OCI-LY7 (cell line): ENCODE results near the gene USP43. TPM values are rescaled to one million over a fixed set of nuclear protein-coding genes. Genes with fewer than 3 reads are reported as not detected.

Experiments
- BruUV-seq: library from RNA; stranded (reverse); fragments of 400-500 nt; replicated peaks from 2 replicates; lab custom pipeline; 2021; lab: Mats Ljungman, UMichigan
- CTCF ChIA-PET: fragments of 300-600 bp; sonication (Branson Sonifier 250); formaldehyde crosslinking; loops from one replicate; lab custom pipeline; 2022; ENCODE audit warnings: antibody characterized with exemption; ENCODE audit not compliant: unreplicated experiment; lab: Charles Lee
- POLR2A ChIA-PET: fragments of 300-600 bp; sonication (Branson Sonifier 250); formaldehyde crosslinking; loops from one replicate; lab custom pipeline; 2022; ENCODE audit warnings: antibody characterized with exemption; lab: Charles Lee
- DNase-seq: peaks from one replicate; pipeline ENCODE4 v3.0.0-alpha.2; 2015; ENCODE audit warnings: low spot score
- H2AFZ ChIP-seq: fragments of 200-600 bp; sonication (generic), shearing (Covaris generic); 2 replicates; pipeline ENCODE4 v1.6.1; 2014; ENCODE audit warnings: mild to moderate bottlenecking, antibody characterized with exemption, low read length, moderate library complexity
- H3K27ac ChIP-seq: fragments of 200-600 bp; sonication (generic); 2 replicates; pipeline ENCODE4 v1.5.1; 2014; ENCODE audit warnings: mixed run types, low read depth, mild to moderate bottlenecking, moderate library complexity, low read length, inconsistent platforms; ENCODE audit not compliant: poor library complexity, severe bottlenecking
- H3K36me3 ChIP-seq: fragments of 200-600 bp; sonication (generic); 2 replicates; pipeline ENCODE4 v1.6.1; 2014; ENCODE audit warnings: mild to moderate bottlenecking, antibody characterized with exemption, low read length, moderate library complexity, mixed read lengths; ENCODE audit not compliant: insufficient read depth
- H3K4me1 ChIP-seq: fragments of 200-600 bp; sonication (generic); 2 replicates; pipeline ENCODE4 v1.5.1; 2014; ENCODE audit warnings: mild to moderate bottlenecking, low read length; ENCODE audit not compliant: insufficient read depth, poor library complexity, severe bottlenecking
- H3K4me2 ChIP-seq: fragments of 200-600 bp; sonication (generic); 2 replicates; pipeline ENCODE4 v1.6.1; 2014; ENCODE audit warnings: mild to moderate bottlenecking, low read length
- H3K4me3 ChIP-seq: fragments of 200-600 bp; sonication (generic); 2 replicates; pipeline ENCODE4 v1.5.1; 2014; ENCODE audit warnings: mild to moderate bottlenecking, low read depth, low read length; ENCODE audit not compliant: poor library complexity, severe bottlenecking
- H3K79me2 ChIP-seq: fragments of 200-600 bp; sonication (generic); 2 replicates; pipeline ENCODE4 v1.6.1; 2016; ENCODE audit warnings: low read depth, mild to moderate bottlenecking, low read length, moderate library complexity, mixed read lengths; ENCODE audit not compliant: insufficient read depth
- H3K9me2 ChIP-seq: fragments of 200-600 bp; sonication (generic); 2 replicates; pipeline ENCODE4 v1.6.1; 2016; ENCODE audit warnings: mild to moderate bottlenecking, low read length, mixed read lengths; ENCODE audit not compliant: insufficient read depth
- H3K9me3 ChIP-seq: fragments of 200-600 bp; sonication (generic); 2 replicates; pipeline ENCODE4 v1.6.1; 2014; ENCODE audit warnings: mild to moderate bottlenecking, mixed run types, low read length, mixed read lengths
- H4K20me1 ChIP-seq: fragments of 200-600 bp; sonication (generic); 2 replicates; pipeline ENCODE4 v1.6.1; 2014; ENCODE audit warnings: mild to moderate bottlenecking, antibody characterized with exemption, low read length, moderate library complexity, mixed read lengths; ENCODE audit not compliant: insufficient read depth
- CTCF ChIP-seq: fragments of 200-600 bp; sonication (generic); conservative IDR thresholded peaks from 2 replicates; pipeline ENCODE4 v1.5.1; 2014; ENCODE audit warnings: mild to moderate bottlenecking, antibody characterized with exemption, low read length, moderate library complexity, mixed read lengths
- EZH2phosphoT487 ChIP-seq: fragments of 200-600 bp; sonication (generic); IDR thresholded peaks from 2 replicates; pipeline ENCODE4 v1.6.1; 2018; ENCODE audit warnings: low read depth, borderline replicate concordance, mild to moderate bottlenecking, mixed run types, antibody characterized with exemption, low read length, moderate library complexity, mixed read lengths
- intact Hi-C: fragments of 100-400 bp; cut with micrococcal nuclease; formaldehyde crosslinking; loops from one replicate; pipeline ENCODE4 v1.10.0; 2022; ENCODE audit not compliant: unreplicated experiment
- total RNA-seq, 2 experiments: library from RNA; depleted of rRNA in 1 of 2; stranded (reverse); fragments of >200 nt in 1 of 2; shearing (Covaris generic) in 1 of 2; gene quantifications; 2 replicates each; pipeline ENCODE4 v1.2.3, GENCODE V29; 2014 to 2022

The USP43 gene
- total RNA-seq, 2 experiments from 2014 or later = 1.3 to 2.7 TPM

- DNase-seq = no peak
- CTCF ChIA-PET = no interaction called here
- Histone ChIP-seq H3K4me2 (no peak overlapping the region), H2AFZ (no peak overlapping the region), H3K4me3 (no peak overlapping the region), H3K9me3 (no peaks in the 10 kb centered on the region), H3K4me1 (no peaks in the 10 kb centered on the region), H4K20me1 (no peaks in the 10 kb centered on the region), H3K79me2 (no peaks in the 10 kb centered on the region), H3K27ac (no peak overlapping the region), H3K36me3 (no peaks in the 10 kb centered on the region), H3K9me2 (no peaks in the 10 kb centered on the region)
- POLR2A ChIA-PET = no interaction called here
- TF ChIP-seq EZH2phosphoT487 (no peak), CTCF (no peak)
- no TSS peak for BruUV-seq
- intact Hi-C loops = no loop called here
These were observed 33.8 kb upstream of the USP43 start for GRCh38 chr17:9611557-9611956.

GRCh38 chr17:9612006-9612405 lies 33.3 kb upstream of the USP43 start:
- no TSS peak for BruUV-seq
- POLR2A ChIA-PET = no interaction called here

More at GRCh38 chr17:9612006-9612405, 33.3 kb upstream of the USP43 start:
- TF ChIP-seq EZH2phosphoT487 (no peak), CTCF (no peak)
- no peaks in the 10 kb centered on the region for H3K9me3 ChIP-seq
- H3K27ac ChIP-seq = no peak overlapping the region
- no peaks in the 10 kb centered on the region for H3K9me2 ChIP-seq
- CTCF ChIA-PET = no interaction called here
- no peaks in the 10 kb centered on the region for H3K79me2 ChIP-seq
- no peak overlapping the region for H2AFZ ChIP-seq
- no peak overlapping the region for H3K4me3 ChIP-seq
- DNase-seq = no peak
- no peaks in the 10 kb centered on the region for H3K36me3 ChIP-seq
- H3K4me2 ChIP-seq = no peak overlapping the region
- no peaks in the 10 kb centered on the region for H4K20me1 ChIP-seq
- intact Hi-C loops = no loop called here
- no peaks in the 10 kb centered on the region for H3K4me1 ChIP-seq
